H1 (cell line): ENCODE measurements around the gene ZNF511. TPM values are rescaled to one million over a fixed set of nuclear protein-coding genes. Genes with fewer than 3 reads are reported as not detected.

Experiments
- CTCF ChIA-PET: fragments of 300-600 bp; sonication (Branson Sonifier 250); formaldehyde crosslinking; loops from one replicate; lab custom pipeline; 2021; ENCODE audit not compliant: partially characterized antibody; lab: Charles Lee
- POLR2A ChIA-PET: fragments of 300-600 bp; sonication (Branson Sonifier 250); formaldehyde crosslinking; loops from one replicate; lab custom pipeline; 2021; ENCODE audit warnings: inconsistent platforms; ENCODE audit not compliant: partially characterized antibody; lab: Charles Lee
- DNase-seq, 2 experiments: peaks; one replicate each; pipeline versions ENCODE4 v3.0.0 to v3.0.0-alpha.2; 2010 to 2022; ENCODE audit warnings: low spot score in 2 of 2, low read depth in 1 of 2, mixed read lengths in 1 of 2
- FAIRE-seq: peaks from 2 replicates; lab custom pipeline; 2011; peaks lifted over from hg19 to GRCh38; lab: Jason Lieb, UNC
- H2AFZ ChIP-seq: 2 replicates; pipeline ENCODE4 v1.8.1; 2012; ENCODE audit warnings: low read length, inconsistent platforms
- H2AK5ac ChIP-seq: 2 replicates; pipeline ENCODE4 v1.6.1; 2013; ENCODE audit warnings: low read depth, low read length
- H2BK120ac ChIP-seq: replicated peaks from 2 replicates; pipeline ENCODE3; 2013; ENCODE audit warnings: low read depth, low read length, inconsistent platforms
- H2BK12ac ChIP-seq: 2 replicates; pipeline ENCODE4 v1.6.1; 2013; ENCODE audit warnings: low read depth, low read length
- H2BK15ac ChIP-seq: 2 replicates; pipeline ENCODE4 v1.6.1; 2013; ENCODE audit warnings: low read length
- H2BK20ac ChIP-seq: 2 replicates; pipeline ENCODE4 v1.6.1; 2013; ENCODE audit warnings: low read length
- H2BK5ac ChIP-seq: 2 replicates; pipeline ENCODE4 v1.6.1; 2013; ENCODE audit warnings: low read depth, low read length
- H3K14ac ChIP-seq: 2 replicates; pipeline ENCODE4 v1.6.1; 2013; ENCODE audit warnings: inconsistent platforms; ENCODE audit not compliant: insufficient read length
- H3K18ac ChIP-seq: 2 replicates; pipeline ENCODE4 v1.6.1; 2013; ENCODE audit warnings: low read length; ENCODE audit errors: extremely low read depth
- H3K23ac ChIP-seq: 2 replicates; pipeline ENCODE4 v1.6.1; 2013; ENCODE audit warnings: inconsistent platforms; ENCODE audit not compliant: insufficient read length
- H3K23me2 ChIP-seq: 2 replicates; pipeline ENCODE4 v1.6.1; 2013; ENCODE audit warnings: low read depth, low read length
- H3K27ac ChIP-seq: 2 replicates; pipeline ENCODE4 v1.6.1; 2011; ENCODE audit warnings: low read depth, low read length, inconsistent platforms
- H3K27me3 ChIP-seq, 4 experiments: replicated peaks in 1 of 4; 1 replicate in 1 of 4; 2 replicates in 3 of 4; pipeline versions ENCODE4 v1.6.1 to v1.8.1; 2011 to 2013; ENCODE audit warnings: low read length in 3 of 4, mild to moderate bottlenecking in 3 of 4, inconsistent platforms in 2 of 4, mixed read lengths in 2 of 4, moderate library complexity in 1 of 4; ENCODE audit not compliant: control insufficient read depth in 3 of 4, insufficient read depth in 3 of 4; ENCODE audit errors: extremely low read depth in 1 of 4
- H3K36me3 ChIP-seq, 4 experiments: 2 replicates each; pipeline versions ENCODE4 v1.6.1 to v1.8.1; 2011 to 2013; ENCODE audit warnings: mild to moderate bottlenecking in 4 of 4, low read length in 3 of 4, moderate library complexity in 2 of 4, control low read depth in 1 of 4, inconsistent platforms in 1 of 4; ENCODE audit not compliant: insufficient read depth in 4 of 4, control insufficient read depth in 2 of 4
- H3K4ac ChIP-seq: replicated peaks from 2 replicates; pipeline ENCODE3; 2013; ENCODE audit warnings: low read length, low read depth, mixed read lengths, inconsistent platforms; ENCODE audit not compliant: insufficient read length
- H3K4me1 ChIP-seq, 4 experiments: replicated peaks in 1 of 4; 1 replicate in 1 of 4; 2 replicates in 3 of 4; pipeline versions ENCODE4 v1.6.1 to v1.8.1; 2011 to 2013; ENCODE audit warnings: low read length in 3 of 4, inconsistent platforms in 2 of 4, mixed read lengths in 1 of 4; ENCODE audit not compliant: insufficient read depth in 4 of 4, control insufficient read depth in 3 of 4
- H3K4me2 ChIP-seq, 2 experiments: 2 replicates each; pipeline versions ENCODE4 v1.6.1 to v1.8.1; 2011 to 2013; ENCODE audit warnings: low read depth in 2 of 2, low read length in 2 of 2, control low read depth in 1 of 2, inconsistent platforms in 1 of 2, mild to moderate bottlenecking in 1 of 2; ENCODE audit not compliant: insufficient read depth in 1 of 2
- H3K4me3 ChIP-seq, 4 experiments: fragments of 200-600, 300-600 bp in 1 of 4; sonication (generic), shearing (Covaris generic), sonication (Bioruptor Twin) in 1 of 4; 2 replicates each; pipeline versions ENCODE4 v1.5.1 to v1.8.1; 2011 to 2016; ENCODE audit warnings: low read length in 4 of 4, low read depth in 3 of 4, control low read depth in 2 of 4, inconsistent platforms in 2 of 4, mild to moderate bottlenecking in 2 of 4, mixed read lengths in 1 of 4, moderate library complexity in 1 of 4; ENCODE audit not compliant: insufficient read depth in 2 of 4; ENCODE audit errors: extremely low read depth in 1 of 4
- H3K56ac ChIP-seq: replicated peaks from 2 replicates; pipeline ENCODE3; 2013; ENCODE audit warnings: low read depth, mild to moderate bottlenecking, mixed read lengths, low read length, inconsistent platforms; ENCODE audit not compliant: insufficient read length
- H3K79me1 ChIP-seq: 2 replicates; pipeline ENCODE4 v1.6.1; 2013; ENCODE audit warnings: low read depth, low read length, control low read depth
- H3K79me2 ChIP-seq, 2 experiments: 2 replicates each; pipeline versions ENCODE4 v1.6.1 to v1.8.1; 2012 to 2013; ENCODE audit warnings: low read length in 2 of 2, mild to moderate bottlenecking in 2 of 2, inconsistent platforms in 1 of 2; ENCODE audit not compliant: insufficient read depth in 2 of 2, control insufficient read depth in 1 of 2
- H3K9ac ChIP-seq, 4 experiments: replicated peaks in 1 of 4; 1 replicate in 1 of 4; 2 replicates in 3 of 4; pipeline versions ENCODE4 v1.6.1 to v1.8.1; 2011 to 2013; ENCODE audit warnings: low read depth in 3 of 4, low read length in 3 of 4, control low read depth in 2 of 4, mild to moderate bottlenecking in 2 of 4, moderate library complexity in 2 of 4, inconsistent platforms in 1 of 4; ENCODE audit errors: extremely low read depth in 1 of 4
- H3K9me3 ChIP-seq, 2 experiments: 2 replicates each; pipeline versions ENCODE4 v1.6.1 to v1.8.1; 2012 to 2013; ENCODE audit warnings: mild to moderate bottlenecking in 2 of 2, moderate library complexity in 2 of 2, control low read depth in 1 of 2, inconsistent platforms in 1 of 2, low read depth in 1 of 2, low read length in 1 of 2, mixed read lengths in 1 of 2; ENCODE audit not compliant: insufficient read depth in 2 of 2
- H4K20me1 ChIP-seq, 2 experiments: replicated peaks in 1 of 2; 2 replicates each; pipeline versions ENCODE3 to v1.8.1; 2011 to 2013; ENCODE audit warnings: inconsistent platforms in 2 of 2, low read length in 2 of 2, mild to moderate bottlenecking in 1 of 2; ENCODE audit not compliant: insufficient read depth in 2 of 2, control insufficient read depth in 1 of 2
- H4K5ac ChIP-seq: 2 replicates; pipeline ENCODE4 v1.6.1; 2013; ENCODE audit warnings: low read length, low read depth, mixed read lengths, inconsistent platforms; ENCODE audit not compliant: insufficient read length
- H4K8ac ChIP-seq: 2 replicates; pipeline ENCODE4 v1.8.0; 2013; ENCODE audit warnings: mild to moderate bottlenecking, moderate library complexity, low read length, inconsistent platforms; ENCODE audit not compliant: insufficient read depth; ENCODE audit errors: extremely low read depth
- H4K91ac ChIP-seq: replicated peaks from 2 replicates; pipeline ENCODE3; 2013; ENCODE audit warnings: low read length, mixed read lengths, inconsistent platforms; ENCODE audit not compliant: insufficient read length
- ASH2L ChIP-seq: fragments of 200-600, 300-600 bp; sonication (generic); IDR thresholded peaks from one replicate; pipeline ENCODE4 v1.7.1; 2017; ENCODE audit warnings: low read length
- CEBPB ChIP-seq: IDR thresholded peaks from 2 replicates; pipeline ENCODE4 v1.6.1; 2012; ENCODE audit warnings: low read depth, low read length
- GTF2F1 ChIP-seq: IDR thresholded peaks from 2 replicates; pipeline ENCODE4 v1.6.1; 2012; ENCODE audit warnings: low read depth, low read length, improper control_type of control experiment, borderline replicate concordance
- KDM1A ChIP-seq: fragments of 200-600, 300-600 bp; sonication (generic); IDR thresholded peaks from 2 replicates; pipeline ENCODE4 v1.7.1; 2016; ENCODE audit warnings: mild to moderate bottlenecking, low read length, borderline replicate concordance
- NRF1 ChIP-seq: IDR thresholded peaks from 2 replicates; pipeline ENCODE4 v1.6.1; 2011; ENCODE audit warnings: mild to moderate bottlenecking, low read depth, low read length, improper control_type of control experiment
- SIX5 ChIP-seq: IDR thresholded peaks from 2 replicates; pipeline ENCODE4 v1.6.1; 2011; ENCODE audit warnings: mild to moderate bottlenecking, low read depth, low read length
- SP1 ChIP-seq: IDR thresholded peaks from 2 replicates; pipeline ENCODE4 v1.6.1; 2011; ENCODE audit warnings: low read depth, low read length
- SP4 ChIP-seq: IDR thresholded peaks from 2 replicates; pipeline ENCODE4 v1.6.1; 2012; ENCODE audit warnings: low read length, inconsistent platforms
- TBP ChIP-seq: IDR thresholded peaks from 2 replicates; pipeline ENCODE4 v1.6.1; 2011; ENCODE audit warnings: low read depth, low read length, improper control_type of control experiment
- WGBS, 2 experiments: shearing (Covaris generic) in 1 of 2; methylation state at CpG; one replicate each; pipeline versions ENCODE4 v1.1.6 to v1.1.7; 2013 to 2015; ENCODE audit warnings: low lambda C conversion rate in 2 of 2, mixed read lengths in 2 of 2, inconsistent platforms in 1 of 2, low coverage in 1 of 2, missing lambda C conversion rate in 1 of 2; ENCODE audit not compliant: insufficient replicate concordance in 2 of 2, insufficient coverage in 1 of 2, insufficient read length in 1 of 2; ENCODE audit errors: extremely low coverage in 1 of 2, missing lambda C conversion rate in 1 of 2; 5-methylcytosine and 5-hydroxymethylcytosine counted together
- polyA plus RNA-seq, 7 experiments: library from polyadenylated mRNA; depleted of rRNA in 3 of 7; stranded (reverse) in 5 of 7; unstranded in 2 of 7; fragments of >200 nt in 5 of 7; fragments of 200-250 nt in 2 of 7; gene quantifications; 1 replicate in 5 of 7; 2 replicates in 1 of 7; 4 replicates in 1 of 7; pipeline versions ENCODE4 v1.2.1 to v1.2.3, GENCODE V29; 2011 to 2013; ENCODE audit warnings: missing spikeins in 2 of 7, mixed read lengths in 2 of 7
- total RNA-seq: library from RNA; stranded (reverse); fragmentation: NEBNext Ultra II Directional; extraction: Animal tissue kit (Norgen Biotek cat#: 25700); gene quantifications from 2 replicates; pipeline ENCODE4 v1.2.1, GENCODE V29; 2021
- TF ChIP-seq, protein P1 (sequence below): IDR thresholded peaks from 2 replicates; pipeline ENCODE4 v1.6.1; 2012; ENCODE audit warnings: low read length, inconsistent platforms
- TF ChIP-seq, protein P2 (sequence below): IDR thresholded peaks from 2 replicates; pipeline ENCODE4 v1.6.1; 2012; ENCODE audit warnings: inconsistent platforms

ZNF511 gene
- total and polyA plus RNA-seq, 2 of the 8 experiments (the other 6 are each of a cell fraction or from before 2014, with no cell fraction given): 55.4 to 71.7 TPM

DNA sequence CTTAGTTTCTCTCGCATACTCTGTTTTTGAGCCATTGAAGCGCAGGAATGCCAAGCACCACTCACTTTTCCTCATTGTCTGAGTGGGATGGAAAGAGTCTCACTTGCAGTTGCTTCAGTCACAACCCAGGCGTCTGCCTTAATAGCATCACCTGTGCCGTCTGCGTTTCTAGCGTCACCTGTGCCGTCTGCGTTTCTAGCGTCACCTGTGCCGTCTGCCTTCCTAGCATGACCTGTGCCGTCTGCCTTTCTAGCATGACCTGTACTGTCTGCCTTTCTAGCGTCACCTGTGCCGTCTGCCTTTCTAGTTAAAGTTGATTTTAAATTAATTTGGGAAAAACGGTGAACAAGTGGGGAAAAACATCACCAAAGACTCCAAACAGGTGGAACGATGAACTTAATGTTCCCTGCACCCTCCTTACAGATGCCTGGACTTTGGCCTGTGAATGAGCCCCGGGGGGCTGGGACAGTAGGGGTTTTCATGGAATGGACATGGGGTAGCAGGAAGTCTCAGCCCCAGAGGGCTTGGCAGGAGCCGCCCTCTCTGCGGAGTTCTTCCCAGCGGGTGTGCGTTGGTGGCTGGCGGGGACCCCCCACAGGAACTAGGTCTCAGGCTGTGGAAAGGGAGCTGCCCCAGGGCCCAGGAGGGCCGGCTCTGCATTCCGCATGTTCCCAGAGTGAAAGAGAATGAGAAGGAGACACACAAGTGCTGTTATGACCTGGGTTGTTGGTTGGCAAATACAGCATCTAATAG, 3.5 kb downstream of the ZNF511 start:
- Histone ChIP-seq H4K20me1 (peaks cover 5 to 7% of the 10 kb centered on the region in 2 experiments), H3K9me3 (no peaks in the 10 kb centered on the region), H3K27me3 (no peaks in the 10 kb centered on the region), H2BK15ac (no peak overlapping the region), H3K79me1 (peaks cover 8% of the 10 kb centered on the region), H3K9ac (no peak overlapping the region), H3K23ac (no peak overlapping the region), H3K18ac (no peak overlapping the region), H2BK20ac (no peak overlapping the region), H3K4me1 (peaks cover 0 to 6% (median 2%) of the 10 kb centered on the region in 4 experiments; a peak in 4 of 7 replicates), H2BK120ac (no peak overlapping the region), H4K5ac (no peak overlapping the region), H3K56ac (no peak overlapping the region), H2BK5ac (no peak overlapping the region), H3K4ac (no peak overlapping the region), H3K79me2 (peaks cover 3 to 11% of the 10 kb centered on the region in 2 experiments; a peak in 3 of 4 replicates), H2AK5ac (no peak overlapping the region), H3K4me3 (no peak overlapping the region), H3K14ac (no peak overlapping the region), H4K91ac (no peak overlapping the region), H4K8ac (no peak overlapping the region), H3K27ac (no peak overlapping the region), H3K4me2 (no peak overlapping the region), H3K23me2 (peaks cover 10% of the 10 kb centered on the region; the same call in 1 of the 2 replicates), H3K36me3 (peaks cover 4 to 22% (median 6%) of the 10 kb centered on the region in 4 experiments; a peak in 7 of 8 replicates), H2BK12ac (no peak overlapping the region), H2AFZ (no peak overlapping the region)
- no peak for DNase-seq
- FAIRE-seq: no peak
- ChIA-PET POLR2A (interaction anchor here (0.7 kb wide), 1 partner anchor 46 kb away, joined by 3 read pairs; the partner anchor contains the start of gene FUOM), CTCF (interaction anchor here (0.8 kb wide), 1 partner anchor 16 kb away, joined by 3 read pairs; no protein-coding TSS in a partner anchor)
- 94% methylated on average over 23 of the region's 23 CpGs; no CpG with 5 or more reads in 1 of the 2 experiments for WGBS, 2 experiments
- no peak for TF ChIP-seq SIX5
- TF ChIP-seq, protein P1, sequence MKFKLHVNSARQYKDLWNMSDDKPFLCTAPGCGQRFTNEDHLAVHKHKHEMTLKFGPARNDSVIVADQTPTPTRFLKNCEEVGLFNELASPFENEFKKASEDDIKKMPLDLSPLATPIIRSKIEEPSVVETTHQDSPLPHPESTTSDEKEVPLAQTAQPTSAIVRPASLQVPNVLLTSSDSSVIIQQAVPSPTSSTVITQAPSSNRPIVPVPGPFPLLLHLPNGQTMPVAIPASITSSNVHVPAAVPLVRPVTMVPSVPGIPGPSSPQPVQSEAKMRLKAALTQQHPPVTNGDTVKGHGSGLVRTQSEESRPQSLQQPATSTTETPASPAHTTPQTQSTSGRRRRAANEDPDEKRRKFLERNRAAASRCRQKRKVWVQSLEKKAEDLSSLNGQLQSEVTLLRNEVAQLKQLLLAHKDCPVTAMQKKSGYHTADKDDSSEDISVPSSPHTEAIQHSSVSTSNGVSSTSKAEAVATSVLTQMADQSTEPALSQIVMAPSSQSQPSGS: no peak
- TF ChIP-seq TBP: no peak
- TF ChIP-seq SP1: no peak
- no peak for TF ChIP-seq CEBPB
- TF ChIP-seq, protein P2, sequence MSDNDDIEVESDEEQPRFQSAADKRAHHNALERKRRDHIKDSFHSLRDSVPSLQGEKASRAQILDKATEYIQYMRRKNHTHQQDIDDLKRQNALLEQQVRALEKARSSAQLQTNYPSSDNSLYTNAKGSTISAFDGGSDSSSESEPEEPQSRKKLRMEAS: no peak
- TF ChIP-seq KDM1A: no peak
- TF ChIP-seq ASH2L: no peak
- no peak for TF ChIP-seq SP4
- TF ChIP-seq NRF1: no peak
- TF ChIP-seq GTF2F1: no peak
